Tibial nerve (tissue), 4 donors: ENCODE results near the gene TTBK2.

ENCODE experiments used
- CTCF ChIP-seq, 5 experiments: fragments of 200-600 bp in 3 of 5; fragments of 450-650 bp in 2 of 5; sonication (generic) in 3 of 5; IDR thresholded peaks; one replicate each; pipeline ENCODE4 v1.5.1; 2016 to 2019; ENCODE audit warnings: antibody characterized with exemption in 5 of 5, mild to moderate bottlenecking in 3 of 5, moderate library complexity in 2 of 5
- EP300 ChIP-seq, 2 donors: sonication (generic); formaldehyde crosslinking; IDR thresholded peaks; one replicate each; pipeline ENCODE4 v1.6.1; 2017; ENCODE audit warnings: antibody characterized with exemption in 2 of 2, mild to moderate bottlenecking in 1 of 2

GRCh38 chr15:42819786-42820185 lies 100.8 kb downstream of the TTBK2 start:
- TF ChIP-seq CTCF (IDR thresholded peaks at IDR 0.05), result no peak
- no peak for TF ChIP-seq EP300 (IDR thresholded peaks at IDR 0.05)
